Skin of body (tissue), 2 donors: ENCODE measurements around the gene ARMC12. TPM values are rescaled to one million over a fixed set of nuclear protein-coding genes. Genes with fewer than 3 reads are reported as not detected.

Source experiments
- DNase-seq: peaks from one replicate; lab custom pipeline; 2025; lab: John Stamatoyannopoulos, UW
- total RNA-seq: library from RNA; depleted of rRNA; stranded (reverse); fragments of >200 nt; gene quantifications from one replicate; pipeline ENCODE4 v1.2.3, GENCODE V29; 2014

ARMC12 gene
- total RNA-seq, 1 donor from 2014 or later = not detected

- no peak for DNase-seq
Measured at GRCh38 chr6:35776364-35777215, 39.8 kb downstream of the ARMC12 start, which contains the start of gene CLPSL2. Gene CLPSL2 (plus strand): TSS chr6:35776598. CDS start chr6:35776619, 21 bp downstream.

GRCh38 chr6:35777356-35778102 is 40.7 kb downstream of the ARMC12 start:
- no peak for DNase-seq

GRCh38 chr6:35778437-35778836 is 41.6 kb downstream of the ARMC12 start:
- no peak for DNase-seq

DNA sequence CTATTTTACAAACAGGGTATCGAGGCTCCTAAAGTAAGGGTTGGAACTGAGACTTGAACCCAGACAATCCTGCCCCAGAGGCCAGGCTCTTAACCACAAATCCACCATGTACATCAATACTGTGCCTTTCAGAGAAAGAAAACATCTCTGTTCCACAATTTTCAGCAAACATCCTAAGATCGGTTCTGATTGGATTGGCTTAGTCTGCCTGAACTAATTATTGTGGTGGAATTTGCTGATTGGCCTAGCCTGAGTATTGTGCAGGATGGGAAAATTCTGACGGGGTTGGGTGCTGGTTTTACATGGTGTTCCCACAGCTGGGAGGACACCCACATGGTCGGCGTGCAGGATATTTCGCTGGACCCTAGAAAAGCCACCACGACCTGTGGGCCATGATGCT is 43.9 kb downstream of the ARMC12 start, which contains the start of gene CLPSL1:
CLPSL1 (plus strand) TSS at position 301 of the 400 bp plus-strand sequence; CDS start at position 393, 92 bp downstream.
- DNase-seq = no peak

- DNase-seq = no peak
Measured at GRCh38 chr6:35781290-35781689, 44.5 kb downstream of the ARMC12 start.

- DNase-seq = no peak
Measured at GRCh38 chr6:35782424-35782823, 45.6 kb downstream of the ARMC12 start.

DNA sequence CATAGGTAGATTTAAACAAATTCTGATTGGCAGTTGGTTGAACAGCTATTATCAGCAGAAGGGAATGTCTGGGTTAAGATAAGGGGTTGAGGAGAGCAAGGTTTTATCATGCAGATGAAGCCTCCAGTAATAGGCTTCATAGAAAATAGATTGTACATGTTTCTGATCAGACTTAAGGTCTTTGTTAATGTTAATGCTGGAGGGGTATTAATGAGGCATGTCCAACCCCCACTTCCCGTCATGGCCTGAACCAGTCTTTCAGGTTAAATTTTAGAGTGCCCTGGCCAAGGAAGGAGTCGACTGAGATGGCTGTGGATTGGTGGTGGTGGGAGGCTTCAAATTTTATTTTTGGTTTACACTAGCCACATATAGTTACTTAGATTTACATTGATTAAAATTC is 47.4 kb downstream of the ARMC12 start:
- DNase-seq = no peak

GRCh38 chr6:35786272-35786671 is 49.4 kb downstream of the ARMC12 start:
- DNase-seq = no peak

DNA sequence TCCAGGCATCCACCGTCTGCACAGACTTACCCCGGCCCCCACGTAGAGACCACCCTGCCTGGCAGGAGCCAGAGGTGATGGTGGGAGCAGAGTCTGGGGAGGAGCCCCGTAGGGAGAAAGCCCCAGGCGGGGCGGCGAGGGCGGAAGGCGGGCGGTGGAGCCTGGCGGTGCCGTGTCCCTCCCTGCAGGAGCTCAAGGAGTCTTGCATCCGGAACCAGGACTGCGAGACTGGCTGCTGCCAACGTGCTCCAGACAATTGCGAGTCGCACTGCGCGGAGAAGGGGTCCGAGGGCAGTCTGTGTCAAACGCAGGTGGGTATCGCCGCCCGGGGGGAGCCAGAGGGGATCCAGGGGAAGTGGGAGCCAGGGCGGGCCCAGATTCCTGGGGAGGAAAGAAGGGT is 50.0 kb downstream of the ARMC12 start:
- DNase-seq = no peak

DNA sequence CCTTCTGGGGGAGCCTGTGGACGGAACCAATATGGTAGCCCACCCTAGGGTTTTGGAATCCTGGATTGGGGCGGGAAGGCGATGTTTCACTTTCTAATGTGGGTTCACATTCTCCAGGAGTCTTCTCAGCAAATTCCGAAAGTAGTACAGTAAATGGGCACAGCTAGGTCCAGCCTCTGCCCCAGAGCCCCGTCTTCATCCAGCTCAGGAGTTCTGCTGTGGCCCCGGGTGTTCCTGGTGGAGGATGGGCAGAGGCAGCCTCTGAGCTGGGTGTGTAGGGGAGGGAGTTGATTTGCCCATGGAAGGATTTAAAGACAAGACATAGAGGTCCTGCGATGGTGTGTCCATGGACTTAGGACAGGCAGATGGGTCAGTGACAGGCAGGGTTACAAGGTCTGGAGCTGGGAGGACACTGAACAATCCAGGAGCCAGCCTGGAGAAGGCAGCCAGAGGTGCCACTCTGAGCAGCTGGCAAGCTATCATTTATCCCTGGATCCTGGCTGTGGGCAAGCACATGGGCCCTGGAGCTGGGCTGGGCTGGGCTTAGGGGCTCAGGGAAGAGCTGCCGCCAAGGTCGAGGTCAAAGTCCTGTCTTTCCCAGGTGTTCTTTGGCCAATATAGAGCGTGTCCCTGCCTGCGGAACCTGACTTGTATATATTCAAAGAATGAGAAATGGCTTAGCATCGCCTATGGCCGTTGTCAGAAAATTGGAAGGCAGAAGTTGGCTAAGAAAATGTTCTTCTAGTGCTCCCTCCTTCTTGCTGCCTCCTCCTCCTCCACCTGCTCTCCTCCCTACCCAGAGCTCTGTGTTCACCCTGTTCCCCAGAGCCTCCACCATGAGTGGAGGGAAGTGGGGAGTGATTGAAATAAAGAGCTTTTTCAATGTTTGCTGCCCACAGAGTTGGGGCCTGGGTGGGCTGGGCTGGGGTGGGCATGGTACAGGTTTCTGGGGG is 50.7 kb downstream of the ARMC12 start:
- DNase-seq = no peak

DNA sequence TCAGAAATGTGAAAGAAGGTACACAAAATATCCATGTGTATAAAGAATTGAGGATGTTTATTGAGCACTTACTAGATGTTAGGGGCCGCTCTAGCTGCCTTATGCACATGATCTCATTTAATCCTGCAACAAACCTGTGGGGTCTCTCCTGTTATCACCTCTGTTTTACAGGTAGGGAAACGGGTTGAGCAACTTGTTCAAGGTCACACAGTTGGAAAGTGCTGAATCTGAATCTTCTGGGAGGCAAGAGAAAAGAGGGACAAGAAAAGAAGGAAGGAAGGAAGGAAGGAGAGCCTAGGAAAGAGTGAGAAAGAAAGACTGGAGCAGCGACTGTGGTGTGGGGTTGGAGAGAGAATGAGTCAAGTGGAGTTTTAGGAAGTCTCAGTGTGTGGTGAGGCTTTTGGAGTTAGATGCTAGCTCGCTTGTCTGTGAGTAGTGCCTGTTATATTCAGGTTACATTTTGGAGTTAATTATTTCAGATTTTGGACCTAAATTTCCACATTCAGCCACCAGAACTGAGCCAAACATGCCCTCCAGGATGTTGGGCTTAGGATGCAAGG is 51.7 kb downstream of the ARMC12 start:
- DNase-seq = no peak

GRCh38 chr6:35790683-35791082 is 53.9 kb downstream of the ARMC12 start:
- no peak for DNase-seq

DNA sequence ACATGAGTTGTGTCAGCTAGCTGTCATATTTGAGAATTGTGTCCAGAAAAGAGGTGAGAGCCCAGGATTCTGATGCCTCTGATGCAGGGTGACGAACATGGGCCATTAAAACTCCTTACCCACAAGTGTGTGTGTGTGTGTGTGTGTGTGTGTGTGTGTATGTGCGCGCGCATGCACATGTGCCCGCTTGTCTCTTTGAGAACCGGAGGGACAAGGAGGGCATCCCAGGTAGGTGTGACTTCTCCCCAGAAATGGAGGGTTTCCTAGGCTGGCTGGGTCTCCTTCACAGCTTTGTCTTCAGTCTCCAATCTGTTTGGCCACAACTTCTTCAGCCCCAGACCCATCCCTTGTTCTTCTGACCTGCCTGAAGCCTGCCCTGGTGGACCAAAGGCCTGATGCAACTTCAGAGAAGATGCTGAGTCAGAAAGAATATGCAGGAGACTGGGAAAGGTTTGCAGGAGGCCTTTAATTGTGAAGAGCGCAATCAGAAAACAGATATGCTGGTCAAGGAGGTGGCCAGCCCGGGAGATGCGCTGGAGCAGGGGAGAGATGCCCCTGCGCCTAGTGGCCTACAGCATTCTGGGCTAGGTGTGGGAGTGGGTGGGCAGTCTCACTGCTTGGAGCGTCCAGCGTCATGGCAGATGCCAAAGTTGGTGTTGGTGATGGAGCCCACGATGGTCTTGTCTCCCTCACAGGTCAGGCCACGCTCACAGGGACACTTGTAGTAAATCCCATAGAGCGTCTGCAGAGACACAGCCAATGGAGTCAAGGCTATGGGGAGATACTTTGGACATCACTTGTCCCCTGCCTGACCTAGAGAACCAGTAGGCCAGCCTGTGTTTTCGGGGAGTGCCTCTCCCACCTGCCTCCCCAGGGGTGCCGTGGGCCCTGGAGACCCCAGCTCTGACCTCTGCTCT is 58.0 kb downstream of the ARMC12 start:
- DNase-seq = no peak

GRCh38 chr6:35795453-35796071 is 58.7 kb downstream of the ARMC12 start:
- no peak for DNase-seq

GRCh38 chr6:35796236-35796635 is 59.4 kb downstream of the ARMC12 start:
- no peak for DNase-seq

DNA sequence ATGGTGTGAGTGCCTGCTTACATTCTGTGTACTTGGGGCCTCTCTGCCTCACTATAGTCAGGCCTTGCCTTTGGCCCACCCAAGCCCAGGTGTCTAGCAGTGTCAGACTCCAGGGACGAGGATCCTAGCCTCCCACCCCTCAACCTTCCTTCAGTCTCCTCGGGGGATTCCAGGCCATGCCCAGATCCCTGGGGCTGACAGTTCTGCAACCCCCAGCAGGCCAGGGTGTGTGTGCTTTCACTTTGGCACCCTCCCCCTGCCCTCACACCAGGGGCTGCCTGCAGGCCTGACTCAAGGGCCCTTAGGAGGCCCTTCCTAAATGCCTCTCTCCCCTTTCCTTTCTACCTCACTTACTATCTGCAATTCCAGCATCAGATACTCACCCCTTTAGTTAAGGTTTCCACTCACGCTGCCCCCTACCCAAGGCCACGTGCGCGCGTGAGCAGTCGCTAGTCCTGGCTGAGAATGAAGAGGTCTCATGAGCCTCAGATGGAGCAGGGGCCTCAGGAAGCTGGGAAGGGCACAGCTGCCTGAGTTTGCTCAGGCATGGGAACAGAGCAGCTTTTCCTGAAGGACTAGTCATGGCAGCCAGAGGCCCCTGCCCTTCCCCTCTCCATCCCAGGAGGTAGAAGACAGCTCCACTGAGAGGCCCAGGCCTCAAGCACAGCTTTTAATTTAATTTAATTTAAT is 61.1 kb downstream of the ARMC12 start:
- no peak for DNase-seq
